Measurements from ENCODE around the gene GTSF1L. TPM values are rescaled to one million over a fixed set of nuclear protein-coding genes. Genes with fewer than 3 reads are reported as not detected.

The GTSF1L gene
- total RNA-seq, 1 experiment from 2014 or later, result not detected

GRCh38 chr20:43717616-43717995 is 9.2 kb downstream of the GTSF1L start:
- no peaks in the 10 kb centered on the region for H3K9me3 ChIP-seq (ENCODE audit: insufficient read depth, low read depth)
- no peak overlapping the region for H2AFZ ChIP-seq
- no peaks in the 10 kb centered on the region for H4K20me1 ChIP-seq (ENCODE audit: insufficient read depth)
- TF ChIP-seq, protein P1, sequence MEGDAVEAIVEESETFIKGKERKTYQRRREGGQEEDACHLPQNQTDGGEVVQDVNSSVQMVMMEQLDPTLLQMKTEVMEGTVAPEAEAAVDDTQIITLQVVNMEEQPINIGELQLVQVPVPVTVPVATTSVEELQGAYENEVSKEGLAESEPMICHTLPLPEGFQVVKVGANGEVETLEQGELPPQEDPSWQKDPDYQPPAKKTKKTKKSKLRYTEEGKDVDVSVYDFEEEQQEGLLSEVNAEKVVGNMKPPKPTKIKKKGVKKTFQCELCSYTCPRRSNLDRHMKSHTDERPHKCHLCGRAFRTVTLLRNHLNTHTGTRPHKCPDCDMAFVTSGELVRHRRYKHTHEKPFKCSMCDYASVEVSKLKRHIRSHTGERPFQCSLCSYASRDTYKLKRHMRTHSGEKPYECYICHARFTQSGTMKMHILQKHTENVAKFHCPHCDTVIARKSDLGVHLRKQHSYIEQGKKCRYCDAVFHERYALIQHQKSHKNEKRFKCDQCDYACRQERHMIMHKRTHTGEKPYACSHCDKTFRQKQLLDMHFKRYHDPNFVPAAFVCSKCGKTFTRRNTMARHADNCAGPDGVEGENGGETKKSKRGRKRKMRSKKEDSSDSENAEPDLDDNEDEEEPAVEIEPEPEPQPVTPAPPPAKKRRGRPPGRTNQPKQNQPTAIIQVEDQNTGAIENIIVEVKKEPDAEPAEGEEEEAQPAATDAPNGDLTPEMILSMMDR (conservative IDR thresholded peaks at IDR 0.05), result no peak
- no peak for TF ChIP-seq EZH2 (IDR thresholded peaks at IDR 0.05; ENCODE audit: low read depth)
- intact Hi-C loops (cut with micrococcal nuclease; ENCODE audit: unreplicated experiment), result no loop called here
- ChIA-PET CTCF (no interaction called here), POLR2A (ENCODE audit: unreplicated experiment) (interaction anchor here (0.6 kb wide), 1 partner anchor 228 kb away, joined by 6 read pairs; no protein-coding TSS in a partner anchor)
- H3K36me3 ChIP-seq (ENCODE audit: low read depth), result no peaks in the 10 kb centered on the region
- no peak overlapping the region for H3K27ac ChIP-seq
- H3K79me2 ChIP-seq (ENCODE audit: low read depth), result no peaks in the 10 kb centered on the region
- no peak overlapping the region for H3K4me3 ChIP-seq
- no TSS peak for BruUV-seq (replicated peaks)
- no peak for DNase-seq
- H3F3A ChIP-seq (ENCODE audit: insufficient read depth, low read depth), result no peaks in the 10 kb centered on the region
- H3K4me2 ChIP-seq, result no peak overlapping the region
- no peaks in the 10 kb centered on the region for H3K4me1 ChIP-seq (replicated peaks; ENCODE audit: insufficient read depth)
- H3K27me3 ChIP-seq (ENCODE audit: insufficient read depth, low read depth), result no peaks in the 10 kb centered on the region
- H3K9me2 ChIP-seq (ENCODE audit: insufficient read depth), result no peaks in the 10 kb centered on the region

GRCh38 chr20:43716757-43717615 is 9.8 kb downstream of the GTSF1L start:
- Histone ChIP-seq H3K79me2 (ENCODE audit: low read depth) (no peaks in the 10 kb centered on the region), H3K4me1 (replicated peaks; ENCODE audit: insufficient read depth) (no peaks in the 10 kb centered on the region), H4K20me1 (ENCODE audit: insufficient read depth) (no peaks in the 10 kb centered on the region), H3K4me2 (no peak overlapping the region), H3K9me3 (ENCODE audit: insufficient read depth, low read depth) (no peaks in the 10 kb centered on the region), H3K4me3 (no peak overlapping the region), H3K36me3 (ENCODE audit: low read depth) (no peaks in the 10 kb centered on the region), H3K9me2 (ENCODE audit: insufficient read depth) (no peaks in the 10 kb centered on the region), H3F3A (ENCODE audit: insufficient read depth, low read depth) (no peaks in the 10 kb centered on the region), H3K27ac (no peak overlapping the region), H2AFZ (no peak overlapping the region), H3K27me3 (ENCODE audit: insufficient read depth, low read depth) (no peaks in the 10 kb centered on the region)
- CTCF ChIA-PET, result no interaction called here
- no TSS peak for BruUV-seq (replicated peaks)
- no peak for DNase-seq
- POLR2A ChIA-PET (ENCODE audit: unreplicated experiment), result no interaction called here
- TF ChIP-seq EZH2 (IDR thresholded peaks at IDR 0.05; ENCODE audit: low read depth), result no peak
- TF ChIP-seq, protein P1 (conservative IDR thresholded peaks at IDR 0.05), result no peak
- intact Hi-C loops (cut with micrococcal nuclease; ENCODE audit: unreplicated experiment), result no loop called here

GRCh38 chr20:43716123-43716522 is 10.7 kb downstream of the GTSF1L start:
- H4K20me1 ChIP-seq (ENCODE audit: insufficient read depth), result no peaks in the 10 kb centered on the region
- H3K9me3 ChIP-seq (ENCODE audit: insufficient read depth, low read depth), result no peaks in the 10 kb centered on the region
- H3K79me2 ChIP-seq (ENCODE audit: low read depth), result no peaks in the 10 kb centered on the region
- intact Hi-C loops (cut with micrococcal nuclease; ENCODE audit: unreplicated experiment), result no loop called here
- no peak overlapping the region for H2AFZ ChIP-seq
- H3K9me2 ChIP-seq (ENCODE audit: insufficient read depth), result no peaks in the 10 kb centered on the region
- TF ChIP-seq EZH2 (IDR thresholded peaks at IDR 0.05; ENCODE audit: low read depth), result no peak
- TF ChIP-seq, protein P1 (conservative IDR thresholded peaks at IDR 0.05), result no peak
- no peak for DNase-seq
- BruUV-seq (replicated peaks), result TSS peak; percentile 38
- no peak overlapping the region for H3K27ac ChIP-seq
- no peaks in the 10 kb centered on the region for H3K4me1 ChIP-seq (replicated peaks; ENCODE audit: insufficient read depth)
- ChIA-PET CTCF (no interaction called here), POLR2A (ENCODE audit: unreplicated experiment) (no interaction called here)
- no peaks in the 10 kb centered on the region for H3K36me3 ChIP-seq (ENCODE audit: low read depth)
- H3K27me3 ChIP-seq (ENCODE audit: insufficient read depth, low read depth), result no peaks in the 10 kb centered on the region
- H3K4me3 ChIP-seq, result no peak overlapping the region
- H3K4me2 ChIP-seq, result no peak overlapping the region
- H3F3A ChIP-seq (ENCODE audit: insufficient read depth, low read depth), result no peaks in the 10 kb centered on the region
